ENCODE results near the gene CUL1.

Gene CUL1

DNA sequence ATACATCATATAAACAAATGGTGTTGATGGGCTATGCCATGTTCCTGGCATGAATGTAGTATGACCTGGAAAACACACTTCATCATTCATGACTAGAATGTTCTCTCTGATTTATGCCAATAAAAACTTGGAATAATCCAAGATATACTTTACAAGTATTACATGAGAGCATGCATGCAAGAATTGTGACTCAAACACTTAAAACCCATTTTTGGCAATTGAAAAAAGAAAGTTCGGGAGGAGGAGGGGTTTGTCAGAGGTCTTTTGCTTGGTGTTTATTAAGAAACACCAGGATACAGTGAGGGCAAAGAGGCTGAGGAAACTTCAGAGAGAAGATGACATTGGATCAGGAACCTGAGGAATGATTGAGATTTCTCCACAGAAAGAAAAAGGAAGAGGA, 10.2 kb upstream of the CUL1 start:
- Histone ChIP-seq H3K9me2 (replicated peaks; ENCODE audit: control insufficient read depth, low read length) (no peaks in the 10 kb centered on the region), H3K4me3 (ENCODE audit: low read length) (no peak overlapping the region), H3K4me1 (ENCODE audit: control insufficient read depth, low read length) (no peaks in the 10 kb centered on the region), H4K20me1 (ENCODE audit: control insufficient read depth, insufficient read depth, low read depth, low read length) (0 out of 2 replicates have a peak, but pooled peaks cover 3% of the 10 kb centered on the region), H3K4me2 (ENCODE audit: low read length) (no peak overlapping the region), H3K36me3 (ENCODE audit: control insufficient read depth, low read length) (no peaks in the 10 kb centered on the region), H3K79me2 (ENCODE audit: control insufficient read depth, low read length) (no peaks in the 10 kb centered on the region), H3F3A (ENCODE audit: control insufficient read depth, insufficient read depth) (no peaks in the 10 kb centered on the region), H3K27ac (ENCODE audit: low read depth, low read length) (no peak overlapping the region), H3K27me3 (ENCODE audit: control insufficient read depth, low read length) (peaks cover 19% of the 10 kb centered on the region), H3K9me3 (ENCODE audit: control insufficient read depth, insufficient read depth, low read length) (no peaks in the 10 kb centered on the region)
- no peak for TF ChIP-seq EZH2phosphoT487 (IDR thresholded peaks at IDR 0.05; ENCODE audit: borderline replicate concordance, low read length)
- TF ChIP-seq CTCF (IDR thresholded peaks at IDR 0.05; ENCODE audit: low read depth, low read length, poor library complexity, severe bottlenecking) = no peak

GRCh38 chr7:148693651-148694050, 5.1 kb upstream of the CUL1 start:
- no peaks in the 10 kb centered on the region; the same call in 1 of the 2 replicates for H3K36me3 ChIP-seq (ENCODE audit: control insufficient read depth, low read length)
- no peaks in the 10 kb centered on the region for H3K9me3 ChIP-seq (ENCODE audit: control insufficient read depth, insufficient read depth, low read length)
- H3K27me3 ChIP-seq (ENCODE audit: control insufficient read depth, low read length) = peaks cover 10% of the 10 kb centered on the region; the same call in 1 of the 2 replicates
- no peak overlapping the region for H3K4me2 ChIP-seq (ENCODE audit: low read length)
- no peaks in the 10 kb centered on the region for H3K9me2 ChIP-seq (replicated peaks; ENCODE audit: control insufficient read depth, low read length)
- H3K4me3 ChIP-seq (ENCODE audit: low read length) = no peak overlapping the region
- no peak overlapping the region for H3K27ac ChIP-seq (ENCODE audit: low read depth, low read length)
- H4K20me1 ChIP-seq (ENCODE audit: control insufficient read depth, insufficient read depth, low read depth, low read length) = no peaks in the 10 kb centered on the region
- TF ChIP-seq CTCF (IDR thresholded peaks at IDR 0.05; ENCODE audit: low read depth, low read length, poor library complexity, severe bottlenecking) (no peak), EZH2phosphoT487 (IDR thresholded peaks at IDR 0.05; ENCODE audit: borderline replicate concordance, low read length) (no peak)
- H3F3A ChIP-seq (ENCODE audit: control insufficient read depth, insufficient read depth) = peaks cover 9% of the 10 kb centered on the region
- peaks cover 10% of the 10 kb centered on the region for H3K79me2 ChIP-seq (ENCODE audit: control insufficient read depth, low read length)
- peaks cover 15% of the 10 kb centered on the region for H3K4me1 ChIP-seq (ENCODE audit: control insufficient read depth, low read length)

- H3K27ac ChIP-seq (ENCODE audit: low read depth, low read length) = no peak overlapping the region
- no peaks in the 10 kb centered on the region for H4K20me1 ChIP-seq (ENCODE audit: control insufficient read depth, insufficient read depth, low read depth, low read length)
- H3K27me3 ChIP-seq (ENCODE audit: control insufficient read depth, low read length) = 0 out of 2 replicates have a peak, but pooled peaks cover 6% of the 10 kb centered on the region
- peaks cover 15% of the 10 kb centered on the region for H3K4me1 ChIP-seq (ENCODE audit: control insufficient read depth, low read length)
- no peak overlapping the region for H3K4me3 ChIP-seq (ENCODE audit: low read length)
- H3K4me2 ChIP-seq (ENCODE audit: low read length) = no peak overlapping the region
- peaks cover 19% of the 10 kb centered on the region for H3K79me2 ChIP-seq (ENCODE audit: control insufficient read depth, low read length)
- peaks cover 6% of the 10 kb centered on the region; the same call in 1 of the 2 replicates for H3K36me3 ChIP-seq (ENCODE audit: control insufficient read depth, low read length)
- TF ChIP-seq CTCF (IDR thresholded peaks at IDR 0.05; ENCODE audit: low read depth, low read length, poor library complexity, severe bottlenecking) (no peak), EZH2phosphoT487 (IDR thresholded peaks at IDR 0.05; ENCODE audit: borderline replicate concordance, low read length) (no peak)
- no peaks in the 10 kb centered on the region for H3K9me3 ChIP-seq (ENCODE audit: control insufficient read depth, insufficient read depth, low read length)
- peaks cover 9% of the 10 kb centered on the region for H3F3A ChIP-seq (ENCODE audit: control insufficient read depth, insufficient read depth)
- H3K9me2 ChIP-seq (replicated peaks; ENCODE audit: control insufficient read depth, low read length) = no peaks in the 10 kb centered on the region
Observed at GRCh38 chr7:148694631-148695030, 4.1 kb upstream of the CUL1 start.
